Stomach (tissue), 4 donors: ENCODE data around the gene SIVA1.

ENCODE experiments used
- POLR2A ChIP-seq, 4 donors: fragments of 450-650 bp; IDR thresholded peaks; one replicate each; pipeline ENCODE4 v1.6.1; 2016; ENCODE audit warnings: antibody characterized with exemption in 4 of 4, control low read depth in 2 of 4, mild to moderate bottlenecking in 1 of 4, moderate library complexity in 1 of 4
- TF ChIP-seq, protein P1 (sequence below), 7 experiments: fragments of 450-650 bp in 4 of 7; fragments of 200-600 bp in 3 of 7; sonication (generic) in 3 of 7; IDR thresholded peaks; one replicate each; pipeline ENCODE4 v1.5.1; 2016 to 2019; ENCODE audit warnings: antibody characterized with exemption in 7 of 7, control low read depth in 2 of 7, mild to moderate bottlenecking in 1 of 7

DNA sequence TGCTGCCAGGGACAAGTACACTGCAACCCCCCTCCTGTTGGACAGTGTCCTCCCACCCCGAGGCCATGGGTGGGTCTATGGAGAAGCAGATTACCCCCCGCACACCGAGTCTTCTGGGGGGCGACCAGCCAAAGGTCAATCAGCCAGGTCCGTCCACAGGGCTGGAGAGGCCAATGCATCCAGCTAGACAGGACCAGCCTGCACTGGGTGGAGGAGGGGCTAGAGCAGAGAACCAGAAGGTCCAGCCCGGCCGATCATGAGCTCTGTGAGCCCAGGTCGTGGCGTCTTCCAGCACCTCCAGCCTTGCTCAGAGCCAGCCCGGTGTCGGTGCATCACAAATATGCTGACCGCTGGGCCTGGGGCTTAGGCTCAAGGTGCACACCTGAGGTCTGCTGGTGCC is 37.1 kb upstream of the SIVA1 start:
- TF ChIP-seq, protein P1, sequence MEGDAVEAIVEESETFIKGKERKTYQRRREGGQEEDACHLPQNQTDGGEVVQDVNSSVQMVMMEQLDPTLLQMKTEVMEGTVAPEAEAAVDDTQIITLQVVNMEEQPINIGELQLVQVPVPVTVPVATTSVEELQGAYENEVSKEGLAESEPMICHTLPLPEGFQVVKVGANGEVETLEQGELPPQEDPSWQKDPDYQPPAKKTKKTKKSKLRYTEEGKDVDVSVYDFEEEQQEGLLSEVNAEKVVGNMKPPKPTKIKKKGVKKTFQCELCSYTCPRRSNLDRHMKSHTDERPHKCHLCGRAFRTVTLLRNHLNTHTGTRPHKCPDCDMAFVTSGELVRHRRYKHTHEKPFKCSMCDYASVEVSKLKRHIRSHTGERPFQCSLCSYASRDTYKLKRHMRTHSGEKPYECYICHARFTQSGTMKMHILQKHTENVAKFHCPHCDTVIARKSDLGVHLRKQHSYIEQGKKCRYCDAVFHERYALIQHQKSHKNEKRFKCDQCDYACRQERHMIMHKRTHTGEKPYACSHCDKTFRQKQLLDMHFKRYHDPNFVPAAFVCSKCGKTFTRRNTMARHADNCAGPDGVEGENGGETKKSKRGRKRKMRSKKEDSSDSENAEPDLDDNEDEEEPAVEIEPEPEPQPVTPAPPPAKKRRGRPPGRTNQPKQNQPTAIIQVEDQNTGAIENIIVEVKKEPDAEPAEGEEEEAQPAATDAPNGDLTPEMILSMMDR (IDR thresholded peaks at IDR 0.05), result no peak
- TF ChIP-seq POLR2A (IDR thresholded peaks at IDR 0.05), result no peak
